Nephron (organoid): ENCODE data around the gene LRRN4.

Experiments
- H3K27ac Mint-ChIP-seq, 3 experiments: 2 replicates each; pipeline ENCODE4 v1.8.0; 2020; ENCODE audit warnings: mixed read lengths in 3 of 3, mild to moderate bottlenecking in 2 of 3, moderate library complexity in 1 of 3
- H3K27me3 Mint-ChIP-seq: 2 replicates; pipeline ENCODE4 v1.8.0; 2021; ENCODE audit warnings: low read depth, mild to moderate bottlenecking, moderate library complexity, mixed read lengths
- H3K36me3 Mint-ChIP-seq: 2 replicates; pipeline ENCODE4 v1.8.0; 2020; ENCODE audit warnings: low read depth, mixed read lengths
- H3K4me1 Mint-ChIP-seq: 2 replicates; pipeline ENCODE4 v1.8.0; 2020; ENCODE audit warnings: mixed read lengths
- H3K4me3 Mint-ChIP-seq, 3 experiments: 2 replicates each; pipeline ENCODE4 v1.8.0; 2020; ENCODE audit warnings: mild to moderate bottlenecking in 3 of 3, mixed read lengths in 3 of 3, moderate library complexity in 2 of 3
- H3K9me3 Mint-ChIP-seq: 2 replicates; pipeline ENCODE4 v1.8.0; 2020; ENCODE audit warnings: mixed read lengths
- TF ChIP-seq, protein P1 (sequence below), 3 experiments: fragments of 200-600 bp; sonication (generic); IDR thresholded peaks; one replicate each; pipeline ENCODE4 v1.5.0; 2021; ENCODE audit warnings: antibody characterized with exemption in 3 of 3; ENCODE audit not compliant: unreplicated experiment in 3 of 3

LRRN4 gene

DNA sequence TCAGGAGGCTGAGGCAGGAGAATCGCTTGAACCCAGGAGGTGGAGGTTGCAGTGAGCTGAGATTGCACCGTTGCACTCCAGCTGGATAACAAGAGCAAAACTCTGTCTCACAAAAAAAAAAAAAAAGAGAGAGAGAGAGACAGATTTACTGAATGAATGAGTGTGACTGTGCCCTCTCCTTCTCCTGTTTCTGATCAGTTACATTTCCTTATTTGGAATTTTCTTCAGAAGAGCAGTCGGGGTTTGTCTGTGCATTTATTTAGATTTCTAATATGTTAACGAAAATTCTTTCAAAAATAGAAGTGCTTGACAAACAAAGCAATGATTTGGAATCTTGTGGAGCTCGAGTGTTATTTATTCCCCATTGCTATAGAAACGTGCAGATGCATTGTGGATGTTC is 6.4 kb upstream of the LRRN4 start:
- Mint-ChIP-seq H3K27me3 (peaks cover 5% of the 10 kb centered on the region), H3K4me3 (no peak overlapping the region), H3K4me1 (peaks cover 7% of the 10 kb centered on the region), H3K9me3 (no peaks in the 10 kb centered on the region), H3K27ac (no peak overlapping the region), H3K36me3 (no peaks in the 10 kb centered on the region)
- TF ChIP-seq, protein P1, sequence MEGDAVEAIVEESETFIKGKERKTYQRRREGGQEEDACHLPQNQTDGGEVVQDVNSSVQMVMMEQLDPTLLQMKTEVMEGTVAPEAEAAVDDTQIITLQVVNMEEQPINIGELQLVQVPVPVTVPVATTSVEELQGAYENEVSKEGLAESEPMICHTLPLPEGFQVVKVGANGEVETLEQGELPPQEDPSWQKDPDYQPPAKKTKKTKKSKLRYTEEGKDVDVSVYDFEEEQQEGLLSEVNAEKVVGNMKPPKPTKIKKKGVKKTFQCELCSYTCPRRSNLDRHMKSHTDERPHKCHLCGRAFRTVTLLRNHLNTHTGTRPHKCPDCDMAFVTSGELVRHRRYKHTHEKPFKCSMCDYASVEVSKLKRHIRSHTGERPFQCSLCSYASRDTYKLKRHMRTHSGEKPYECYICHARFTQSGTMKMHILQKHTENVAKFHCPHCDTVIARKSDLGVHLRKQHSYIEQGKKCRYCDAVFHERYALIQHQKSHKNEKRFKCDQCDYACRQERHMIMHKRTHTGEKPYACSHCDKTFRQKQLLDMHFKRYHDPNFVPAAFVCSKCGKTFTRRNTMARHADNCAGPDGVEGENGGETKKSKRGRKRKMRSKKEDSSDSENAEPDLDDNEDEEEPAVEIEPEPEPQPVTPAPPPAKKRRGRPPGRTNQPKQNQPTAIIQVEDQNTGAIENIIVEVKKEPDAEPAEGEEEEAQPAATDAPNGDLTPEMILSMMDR (IDR thresholded peaks at IDR 0.05; ENCODE audit: unreplicated experiment in 3 of 3): no peak

DNA sequence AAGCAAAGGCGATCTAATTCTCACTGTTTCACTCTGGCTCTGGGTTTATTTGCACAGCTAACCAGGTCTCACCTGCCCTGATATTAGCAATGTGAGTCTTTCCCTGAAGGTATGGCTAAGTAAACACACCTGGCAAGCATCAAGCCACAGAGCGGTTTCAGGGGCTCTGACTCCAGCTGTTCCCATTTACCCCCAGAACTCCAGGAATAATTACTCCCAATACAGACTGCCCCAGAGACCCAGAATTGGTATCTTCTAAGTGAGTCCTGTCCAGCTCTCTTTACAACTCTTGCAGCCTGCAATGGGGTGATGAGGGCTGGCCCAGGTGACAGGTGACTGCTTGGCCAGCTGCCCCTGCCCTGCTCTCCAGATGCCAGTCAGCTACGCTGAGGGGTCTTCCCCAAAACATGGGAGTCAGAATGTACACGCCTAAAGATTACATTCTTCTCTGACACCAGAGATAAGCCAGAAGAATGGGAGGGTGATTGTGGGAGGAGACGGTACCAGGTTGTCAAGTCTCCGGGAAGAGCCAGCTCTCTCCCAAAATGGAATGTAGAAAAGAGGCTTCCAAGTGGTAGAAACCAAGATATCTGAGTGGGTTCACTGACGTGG is 4.9 kb upstream of the LRRN4 start:
- Mint-ChIP-seq H3K27ac (no peak overlapping the region), H3K4me1 (peaks cover 20% of the 10 kb centered on the region), H3K27me3 (peaks cover 18% of the 10 kb centered on the region), H3K4me3 (no peak overlapping the region), H3K9me3 (no peaks in the 10 kb centered on the region), H3K36me3 (no peaks in the 10 kb centered on the region)
- TF ChIP-seq, protein P1 (IDR thresholded peaks at IDR 0.05; ENCODE audit: unreplicated experiment in 3 of 3): no peak

DNA sequence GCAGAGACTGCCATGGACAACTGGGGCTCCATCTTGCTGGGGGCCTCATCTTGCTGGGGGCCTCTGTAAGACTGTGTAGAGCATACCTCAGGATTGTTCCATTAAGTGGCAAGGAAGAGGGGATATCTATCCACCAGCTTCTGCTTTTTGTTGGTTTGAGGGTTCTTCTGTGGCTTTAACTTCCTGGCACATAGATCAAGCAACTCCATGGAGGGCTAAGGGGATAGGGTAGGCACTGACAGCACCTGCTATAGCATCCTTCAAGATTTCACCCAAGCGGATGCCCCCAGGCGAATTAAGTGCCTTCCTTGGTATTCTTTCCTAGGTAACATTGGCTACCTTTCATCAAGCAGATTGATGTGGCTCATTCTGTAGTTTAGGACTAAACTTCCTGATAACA is 3.8 kb upstream of the LRRN4 start:
- Mint-ChIP-seq H3K27ac (no peak overlapping the region), H3K9me3 (no peaks in the 10 kb centered on the region)

DNA sequence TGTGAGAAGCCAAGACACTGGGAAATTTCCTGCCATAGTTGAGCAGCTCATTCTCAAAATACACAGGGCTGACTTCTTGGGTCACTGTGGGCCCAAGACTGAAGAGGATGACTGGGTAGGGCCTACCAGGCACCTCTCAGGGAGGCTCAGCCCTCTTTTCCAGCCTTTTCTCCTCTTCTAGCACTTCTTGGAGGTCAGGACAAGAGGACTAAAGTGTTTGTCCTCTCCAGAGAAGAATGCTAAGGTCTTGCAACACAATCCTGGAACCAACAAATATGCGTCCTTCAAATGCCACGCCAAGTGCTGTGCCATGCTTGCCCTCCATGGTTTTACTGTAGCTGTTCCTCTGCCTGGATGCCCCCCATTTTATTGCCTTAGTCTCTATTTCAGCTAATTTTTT is 3.3 kb upstream of the LRRN4 start:
- Mint-ChIP-seq H3K27me3 (peaks cover 29% of the 10 kb centered on the region), H3K9me3 (no peaks in the 10 kb centered on the region), H3K27ac (no peak overlapping the region), H3K4me3 (no peak overlapping the region), H3K36me3 (no peaks in the 10 kb centered on the region), H3K4me1 (peaks cover 28% of the 10 kb centered on the region)
- TF ChIP-seq, protein P1 (IDR thresholded peaks at IDR 0.05; ENCODE audit: unreplicated experiment in 3 of 3): no peak

More for the DNA sequence above, 3.8 kb upstream of the LRRN4 start:
- Mint-ChIP-seq H3K27me3 (peaks cover 29% of the 10 kb centered on the region), H3K4me3 (no peak overlapping the region), H3K36me3 (no peaks in the 10 kb centered on the region), H3K4me1 (peaks cover 28% of the 10 kb centered on the region)
- TF ChIP-seq, protein P1 (IDR thresholded peaks at IDR 0.05; ENCODE audit: unreplicated experiment in 3 of 3): no peak

DNA sequence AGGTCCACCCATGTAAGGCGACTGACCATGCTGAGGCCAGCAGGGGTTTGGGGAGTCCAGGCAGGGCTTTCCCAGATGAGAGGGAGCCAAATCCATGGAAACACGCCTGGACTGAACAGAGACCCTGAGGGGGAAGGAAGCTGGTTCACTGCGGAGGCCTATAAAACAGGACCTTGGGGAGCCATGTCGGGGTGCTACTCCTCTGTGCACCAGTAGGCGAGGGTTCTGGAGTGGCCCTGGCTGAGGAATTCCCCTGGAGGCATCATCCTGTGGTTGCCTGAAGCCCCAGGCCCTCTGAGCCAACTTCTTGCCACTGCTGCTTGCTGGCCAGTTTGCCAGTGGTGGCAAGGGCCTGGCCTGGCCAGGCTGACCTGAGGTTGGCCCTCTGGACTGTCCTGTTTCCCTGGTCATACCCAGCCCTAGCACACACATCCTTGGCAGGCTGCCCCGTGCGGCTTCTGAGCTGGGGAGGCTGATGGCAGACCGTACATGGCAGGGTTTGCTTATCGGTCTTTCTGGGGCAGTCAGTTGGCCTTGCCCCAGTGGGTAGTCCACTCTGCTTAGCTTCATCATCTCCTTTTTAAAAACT is 2.2 kb upstream of the LRRN4 start:
- TF ChIP-seq, protein P1 (IDR thresholded peaks at IDR 0.05; ENCODE audit: unreplicated experiment in 3 of 3): no peak
- Mint-ChIP-seq H3K9me3 (no peaks in the 10 kb centered on the region), H3K4me1 (peaks cover 28% of the 10 kb centered on the region), H3K27ac (no peak overlapping the region), H3K36me3 (no peaks in the 10 kb centered on the region), H3K4me3 (no peak overlapping the region), H3K27me3 (peaks cover 38% of the 10 kb centered on the region)
